HuH-7.5 (cell line): ENCODE data around the gene CCT7.

ENCODE experiments used
- DNase-seq: peaks from one replicate; pipeline ENCODE4 v3.0.0; 2011; ENCODE audit warnings: low spot score

The CCT7 gene

GRCh38 chr2:73225513-73226360 lies 8.4 kb upstream of the CCT7 start:
- DNase-seq, result no peak

- no peak for DNase-seq
These were observed 7.0 kb upstream of the CCT7 start for GRCh38 chr2:73227086-73227485.

- DNase-seq, result no peak
These were observed 5.5 kb upstream of the CCT7 start for GRCh38 chr2:73228631-73229030.

- no peak for DNase-seq
These were observed 1.5 kb upstream of the CCT7 start for GRCh38 chr2:73232403-73233153.

GRCh38 chr2:73233154-73233931 lies 765 bp upstream of the CCT7 start, which contains the start of gene PRADC1:
Gene PRADC1 (minus strand): TSS chr2:73233239. CDS start chr2:73233160, 79 bp downstream.
- DNase-seq, result peak; percentile 96

GRCh38 chr2:73235315-73236028 lies 1.4 kb downstream of the CCT7 start:
- no peak for DNase-seq

- DNase-seq, result no peak
These were observed 3.1 kb downstream of the CCT7 start for GRCh38 chr2:73237168-73237567.

GRCh38 chr2:73238149-73238548 lies 4.0 kb downstream of the CCT7 start:
- no peak for DNase-seq

GRCh38 chr2:73238976-73239375 lies 4.9 kb downstream of the CCT7 start:
- DNase-seq, result no peak

- DNase-seq, result no peak
These were observed 5.7 kb downstream of the CCT7 start for GRCh38 chr2:73239776-73240175.

GRCh38 chr2:73243884-73244570 lies 9.9 kb downstream of the CCT7 start:
- no peak for DNase-seq

GRCh38 chr2:73244580-73244979 lies 10.5 kb downstream of the CCT7 start:
- no peak for DNase-seq

- no peak for DNase-seq
These were observed 12.7 kb downstream of the CCT7 start for GRCh38 chr2:73246850-73247249.

- DNase-seq, result no peak
These were observed 15.5 kb downstream of the CCT7 start for GRCh38 chr2:73249636-73250035.

GRCh38 chr2:73250872-73251846 lies 17.1 kb downstream of the CCT7 start:
- DNase-seq, result no peak

GRCh38 chr2:73252238-73253027 lies 18.3 kb downstream of the CCT7 start:
- no peak for DNase-seq

GRCh38 chr2:73253400-73253799 lies 19.3 kb downstream of the CCT7 start:
- no peak for DNase-seq

- no peak for DNase-seq
These were observed 19.8 kb downstream of the CCT7 start for GRCh38 chr2:73253901-73254300.

GRCh38 chr2:73254343-73255006 lies 20.4 kb downstream of the CCT7 start:
- DNase-seq, result no peak
